Trophoblast cell (in vitro differentiated cells and primary cell): ENCODE data around the gene PM20D1.

Experiments used
- DNase-seq, 2 donors: peaks; one replicate each; pipeline ENCODE4 v3.0.0-alpha.2; 2016
- H2AFZ ChIP-seq: 2 replicates; pipeline ENCODE4 v1.6.1; 2013; ENCODE audit warnings: low read length, moderate library complexity, mild to moderate bottlenecking; ENCODE audit not compliant: insufficient read depth, poor library complexity
- H2AK5ac ChIP-seq: 2 replicates; pipeline ENCODE4 v1.6.1; 2013; ENCODE audit warnings: mild to moderate bottlenecking, low read length
- H2BK120ac ChIP-seq: 2 replicates; pipeline ENCODE4 v1.6.1; 2013; ENCODE audit warnings: low read length, mild to moderate bottlenecking, moderate library complexity; ENCODE audit not compliant: insufficient read depth, poor library complexity
- H2BK12ac ChIP-seq: 2 replicates; pipeline ENCODE4 v1.6.1; 2013; ENCODE audit warnings: mild to moderate bottlenecking, low read length, moderate library complexity
- H2BK5ac ChIP-seq: 2 replicates; pipeline ENCODE4 v1.6.1; 2013; ENCODE audit warnings: low read length, low read depth, moderate library complexity, mild to moderate bottlenecking; ENCODE audit not compliant: poor library complexity
- H3K14ac ChIP-seq: 2 replicates; pipeline ENCODE4 v1.6.1; 2013; ENCODE audit warnings: mild to moderate bottlenecking, low read length
- H3K18ac ChIP-seq: 2 replicates; pipeline ENCODE4 v1.6.1; 2013; ENCODE audit warnings: mild to moderate bottlenecking, low read length
- H3K23ac ChIP-seq: 2 replicates; pipeline ENCODE4 v1.6.1; 2013; ENCODE audit warnings: low read length
- H3K27ac ChIP-seq: 2 replicates; pipeline ENCODE4 v1.5.1; 2013; ENCODE audit warnings: low read depth, mild to moderate bottlenecking, inconsistent platforms, low read length, moderate library complexity
- H3K27me3 ChIP-seq: 2 replicates; pipeline ENCODE4 v1.6.1; 2013; ENCODE audit warnings: inconsistent platforms, mild to moderate bottlenecking, low read length, moderate library complexity; ENCODE audit not compliant: insufficient read depth
- H3K36me3 ChIP-seq, 2 experiments: 1 replicate in 1 of 2; 2 replicates in 1 of 2; pipeline ENCODE4 v1.6.1; 2013; ENCODE audit warnings: low read length in 2 of 2, mild to moderate bottlenecking in 2 of 2, moderate library complexity in 1 of 2; ENCODE audit not compliant: insufficient read depth in 2 of 2, control insufficient read depth in 1 of 2
- H3K4ac ChIP-seq: 2 replicates; pipeline ENCODE4 v1.6.1; 2013; ENCODE audit warnings: low read depth, mild to moderate bottlenecking, low read length, moderate library complexity
- H3K4me1 ChIP-seq, 2 experiments: 1 replicate in 1 of 2; 2 replicates in 1 of 2; pipeline ENCODE4 v1.6.1; 2013; ENCODE audit warnings: low read length in 2 of 2, mild to moderate bottlenecking in 2 of 2, moderate library complexity in 1 of 2; ENCODE audit not compliant: insufficient read depth in 2 of 2, control insufficient read depth in 1 of 2
- H3K4me2 ChIP-seq: 2 replicates; pipeline ENCODE4 v1.6.1; 2013; ENCODE audit warnings: inconsistent platforms, mild to moderate bottlenecking, low read length, moderate library complexity
- H3K4me3 ChIP-seq: 2 replicates; pipeline ENCODE4 v1.5.1; 2013; ENCODE audit warnings: mild to moderate bottlenecking, low read depth, low read length, inconsistent platforms
- H3K79me1 ChIP-seq: one replicate; pipeline ENCODE4 v1.6.1; 2013; ENCODE audit warnings: low read length
- H3K79me2 ChIP-seq: 2 replicates; pipeline ENCODE4 v1.6.1; 2013; ENCODE audit warnings: low read length, mild to moderate bottlenecking; ENCODE audit not compliant: control insufficient read depth, insufficient read depth, poor library complexity
- H3K9ac ChIP-seq: 2 replicates; pipeline ENCODE4 v1.6.1; 2013; ENCODE audit warnings: mild to moderate bottlenecking, low read length
- H3K9me3 ChIP-seq: 2 replicates; pipeline ENCODE4 v1.6.1; 2013; ENCODE audit warnings: low read depth, mild to moderate bottlenecking, control low read depth, inconsistent platforms, low read length; ENCODE audit not compliant: insufficient read depth
- H4K12ac ChIP-seq: 2 replicates; pipeline ENCODE4 v1.6.1; 2013; ENCODE audit warnings: low read depth, mild to moderate bottlenecking, low read length, moderate library complexity
- H4K8ac ChIP-seq: 2 replicates; pipeline ENCODE4 v1.6.1; 2013; ENCODE audit warnings: low read depth, mild to moderate bottlenecking, low read length, moderate library complexity
- H4K91ac ChIP-seq: one replicate; pipeline ENCODE4 v1.6.1; 2013; ENCODE audit warnings: low read depth, mild to moderate bottlenecking, low read length, moderate library complexity
- WGBS: extraction: QIAGEN DNeasy Blood & Tissue Kit; methylation state at CpG from one replicate; pipeline ENCODE4 v1.1.7; 2013; ENCODE audit warnings: missing lambda C conversion rate; ENCODE audit not compliant: insufficient read length, insufficient coverage; ENCODE audit errors: extremely low coverage; 5-methylcytosine and 5-hydroxymethylcytosine counted together

Gene PM20D1

DNA sequence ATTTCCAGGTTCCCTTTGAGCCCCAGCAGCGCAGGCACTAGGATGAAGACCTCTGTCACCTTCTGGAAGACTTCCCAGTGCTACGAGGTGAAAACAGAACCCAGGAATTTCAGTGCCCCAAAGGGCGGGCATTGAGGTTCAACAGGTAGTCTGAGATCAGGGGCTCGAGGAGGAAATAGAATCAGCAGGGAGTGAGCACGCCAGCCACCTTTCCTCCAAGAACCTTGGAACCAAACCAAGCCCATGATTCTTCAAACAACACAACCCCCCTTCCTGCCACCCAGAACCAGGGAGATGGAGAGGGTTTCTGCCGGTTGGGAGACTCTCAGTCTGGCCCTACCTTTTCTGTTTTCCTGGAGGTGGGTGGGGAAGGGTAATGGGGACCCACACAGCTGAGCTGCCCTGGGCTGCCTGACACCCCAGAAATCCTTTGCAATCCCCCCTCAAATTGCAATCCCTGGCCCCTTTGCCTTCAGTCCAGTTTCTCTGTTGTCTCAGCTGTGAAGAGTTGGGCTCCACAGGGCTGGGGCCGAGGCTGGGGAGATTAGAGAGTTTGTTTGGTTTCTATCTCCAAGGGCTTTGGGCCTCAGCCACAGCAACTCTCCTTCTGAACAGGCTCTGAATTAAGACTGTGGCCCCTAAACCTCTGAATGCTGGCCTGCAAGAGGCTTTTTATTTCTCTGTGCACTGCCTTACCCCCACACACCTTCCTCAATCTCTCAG, 48.8 kb downstream of the PM20D1 start:
- no peak for DNase-seq
- Histone ChIP-seq H3K14ac (no peak overlapping the region), H4K91ac (no peak overlapping the region), H4K8ac (no peak overlapping the region), H3K9ac (no peak overlapping the region), H3K36me3 (peaks cover 18 to 22% of the 10 kb centered on the region in 2 experiments), H3K79me1 (no peaks in the 10 kb centered on the region), H2BK5ac (no peak overlapping the region), H3K79me2 (no peaks in the 10 kb centered on the region), H3K4me3 (no peak overlapping the region), H4K12ac (no peak overlapping the region), H2BK120ac (no peak overlapping the region), H3K4me2 (no peak overlapping the region), H3K4me1 (no peaks in the 10 kb centered on the region), H2AFZ (no peak overlapping the region), H3K23ac (no peak overlapping the region), H2AK5ac (no peak overlapping the region), H2BK12ac (no peak overlapping the region), H3K18ac (no peak overlapping the region), H3K4ac (no peak overlapping the region), H3K9me3 (no peaks in the 10 kb centered on the region), H3K27me3 (no peaks in the 10 kb centered on the region), H3K27ac (no peak overlapping the region)
- WGBS: no CpG with 5 or more reads among the region's 7 CpGs

DNA sequence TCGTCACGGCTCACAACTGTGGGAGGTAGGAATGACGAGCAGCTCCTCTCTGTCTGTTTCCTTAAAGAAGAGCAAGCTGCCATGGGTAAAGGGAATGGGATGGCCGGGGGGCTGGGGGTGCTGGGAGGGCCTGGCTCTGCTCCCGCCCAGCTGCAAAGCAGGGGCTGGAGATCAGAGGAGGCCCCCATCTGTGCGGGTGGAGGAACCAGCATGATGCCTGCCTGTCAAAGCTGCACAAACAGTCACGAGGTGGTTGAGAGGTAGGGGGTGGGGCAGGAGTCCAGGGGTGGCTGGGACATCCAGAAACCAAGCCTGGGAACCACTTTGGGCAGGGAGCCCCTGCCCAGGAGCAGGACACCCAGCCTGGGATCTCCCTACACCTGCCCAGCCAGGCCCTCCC, 49.5 kb downstream of the PM20D1 start:
- no peaks in the 10 kb centered on the region for H3K27me3 ChIP-seq
- H3K27ac ChIP-seq: no peak overlapping the region
- H3K4me1 ChIP-seq: no peaks in the 10 kb centered on the region
- H4K8ac ChIP-seq: no peak overlapping the region
- no peak overlapping the region for H3K23ac ChIP-seq
- no peak overlapping the region for H4K12ac ChIP-seq
- no peak overlapping the region for H3K9ac ChIP-seq
- peaks cover 20 to 25% of the 10 kb centered on the region in 2 experiments for H3K36me3 ChIP-seq
- H3K14ac ChIP-seq: no peak overlapping the region
- H2BK12ac ChIP-seq: no peak overlapping the region
- no peak overlapping the region for H3K4ac ChIP-seq
- no peak overlapping the region for H3K4me2 ChIP-seq
- no CpG with 5 or more reads among the region's 7 CpGs for WGBS
- H2AK5ac ChIP-seq: no peak overlapping the region
- H3K4me3 ChIP-seq: no peak overlapping the region
- H2AFZ ChIP-seq: no peak overlapping the region
- H2BK5ac ChIP-seq: no peak overlapping the region
- no peaks in the 10 kb centered on the region for H3K9me3 ChIP-seq
- no peak for DNase-seq
- H3K18ac ChIP-seq: no peak overlapping the region
- H4K91ac ChIP-seq: no peak overlapping the region
- H3K79me2 ChIP-seq: no peaks in the 10 kb centered on the region
- H2BK120ac ChIP-seq: no peak overlapping the region
- H3K79me1 ChIP-seq: no peaks in the 10 kb centered on the region

DNA sequence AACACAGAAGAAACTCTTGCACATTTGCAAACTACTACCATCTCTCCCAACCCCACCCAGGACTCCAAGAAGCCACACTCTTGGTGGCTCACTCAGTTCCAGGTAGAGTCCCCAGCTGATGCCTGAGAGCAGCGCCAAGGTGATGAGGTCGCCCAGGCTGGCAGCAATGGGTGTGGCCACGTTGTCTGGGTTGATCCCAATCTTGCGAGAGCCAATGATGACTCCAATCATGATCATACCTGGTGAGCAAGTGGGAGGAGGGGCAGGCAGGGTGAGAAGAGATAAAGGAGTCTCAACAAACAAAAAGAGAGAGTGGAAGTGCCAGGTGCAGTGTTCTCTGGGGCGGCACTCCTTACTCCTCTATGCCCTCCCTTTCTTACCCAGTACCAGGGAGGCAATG, 51.4 kb downstream of the PM20D1 start:
- no peak overlapping the region for H3K4me3 ChIP-seq
- H4K91ac ChIP-seq: no peak overlapping the region
- no peaks in the 10 kb centered on the region for H3K79me2 ChIP-seq
- no peak overlapping the region for H4K8ac ChIP-seq
- no peak overlapping the region for H2AK5ac ChIP-seq
- H3K9ac ChIP-seq: no peak overlapping the region
- H3K27ac ChIP-seq: no peak overlapping the region
- H3K79me1 ChIP-seq: no peaks in the 10 kb centered on the region
- H2BK5ac ChIP-seq: no peak overlapping the region
- H2BK12ac ChIP-seq: no peak overlapping the region
- H4K12ac ChIP-seq: no peak overlapping the region
- no CpG with 5 or more reads among the region's 5 CpGs for WGBS
- DNase-seq: no peak
- no peaks in the 10 kb centered on the region for H3K9me3 ChIP-seq
- H3K14ac ChIP-seq: no peak overlapping the region
- peaks cover 28 to 35% of the 10 kb centered on the region in 2 experiments for H3K36me3 ChIP-seq
- H2AFZ ChIP-seq: no peak overlapping the region
- no peak overlapping the region for H3K4me2 ChIP-seq
- H3K4ac ChIP-seq: no peak overlapping the region
- H2BK120ac ChIP-seq: no peak overlapping the region
- no peaks in the 10 kb centered on the region for H3K27me3 ChIP-seq
- H3K4me1 ChIP-seq: no peaks in the 10 kb centered on the region
- no peak overlapping the region for H3K18ac ChIP-seq
- no peak overlapping the region for H3K23ac ChIP-seq

DNA sequence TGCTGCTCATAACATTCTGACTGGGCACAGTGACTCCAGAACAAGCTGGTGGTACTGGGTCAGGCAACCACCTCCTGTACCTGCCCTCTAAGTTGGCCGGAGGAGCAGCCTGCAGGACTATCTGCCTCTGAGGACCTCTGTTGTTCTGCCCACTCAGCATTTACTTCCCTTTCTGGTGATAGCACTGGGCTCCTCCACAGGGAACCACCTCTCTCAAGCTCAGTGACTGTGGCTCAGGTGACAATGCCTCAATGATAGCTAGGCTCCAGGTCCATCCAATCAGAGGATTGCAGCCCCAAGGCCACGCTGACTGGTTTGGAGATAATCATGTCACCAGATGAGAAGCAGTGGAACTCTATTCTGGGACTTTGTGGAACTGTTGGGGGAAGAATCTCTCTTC, 52.8 kb downstream of the PM20D1 start:
- Histone ChIP-seq H4K91ac (no peak overlapping the region), H3K4me2 (no peak overlapping the region), H3K4me3 (no peak overlapping the region), H2AFZ (no peak overlapping the region), H3K4ac (no peak overlapping the region), H2AK5ac (no peak overlapping the region), H3K14ac (no peak overlapping the region), H3K4me1 (no peaks in the 10 kb centered on the region), H3K9me3 (no peaks in the 10 kb centered on the region), H3K27ac (no peak overlapping the region), H2BK12ac (no peak overlapping the region), H3K23ac (no peak overlapping the region), H4K8ac (no peak overlapping the region), H4K12ac (no peak overlapping the region), H3K18ac (no peak overlapping the region), H2BK120ac (no peak overlapping the region), H3K9ac (no peak overlapping the region), H3K79me1 (no peaks in the 10 kb centered on the region), H3K79me2 (no peaks in the 10 kb centered on the region), H3K36me3 (peaks cover 28 to 39% of the 10 kb centered on the region in 2 experiments), H2BK5ac (no peak overlapping the region), H3K27me3 (no peaks in the 10 kb centered on the region)
- no peak for DNase-seq
- no CpG with 5 or more reads among the region's 2 CpGs for WGBS
